CD4-positive, alpha-beta T cell treated with Interleukin-1 beta for 1 hour (primary cell): ENCODE results near the gene ANGPTL5.
A peak's percentile ranks its signal among the peaks of the same experiment; 100 is the strongest.
"Not testable (repeated sequence)": the region's sequence is repeated elsewhere in the genome, so short reads cannot be mapped to it uniquely, and the experiment has no call there.

Experiments used
- DNase-seq, 2 donors: peaks; one replicate each; pipeline ENCODE4 v3.0.0-alpha.2; 2020 to 2022

The ANGPTL5 gene

DNA sequence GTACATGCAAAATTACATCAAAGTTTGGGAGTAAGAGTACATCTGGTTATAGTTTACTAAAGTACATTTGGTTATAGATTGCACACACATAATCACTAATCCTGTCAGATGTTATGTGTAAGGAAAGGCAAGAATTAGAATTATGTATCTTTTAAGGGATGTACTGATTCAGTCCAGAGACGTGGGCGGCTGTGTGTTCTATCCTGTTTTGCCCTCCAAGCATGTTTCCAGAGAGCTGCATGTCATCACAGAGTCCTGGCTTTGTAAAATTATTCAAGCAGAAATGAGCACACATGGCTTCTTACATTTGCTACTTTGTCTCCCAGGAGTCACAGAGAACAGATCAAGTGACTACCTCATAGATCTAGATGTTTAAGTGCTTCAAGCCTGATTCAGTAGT lies 34.7 kb downstream of the ANGPTL5 start:
- no peak for DNase-seq

DNA sequence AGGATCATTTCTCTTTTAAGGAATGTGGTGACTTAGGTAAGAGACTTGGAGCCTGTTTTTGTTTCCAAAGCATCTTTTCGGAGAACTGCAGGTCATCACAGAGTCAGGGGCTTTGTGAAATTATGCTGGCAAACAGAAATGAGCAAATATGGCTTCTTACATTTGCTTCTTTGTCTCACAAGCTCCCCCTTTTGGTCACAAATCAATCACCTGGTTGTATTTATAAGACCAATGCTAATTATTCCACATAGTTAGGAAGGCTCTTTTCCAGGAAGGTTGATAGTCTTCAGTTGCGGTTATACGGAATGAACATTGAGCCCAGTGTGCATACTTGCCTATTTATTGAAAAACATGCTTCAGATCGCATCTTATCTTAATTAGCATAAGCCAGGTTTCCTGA lies 36.1 kb downstream of the ANGPTL5 start:
- no peak for DNase-seq

DNA sequence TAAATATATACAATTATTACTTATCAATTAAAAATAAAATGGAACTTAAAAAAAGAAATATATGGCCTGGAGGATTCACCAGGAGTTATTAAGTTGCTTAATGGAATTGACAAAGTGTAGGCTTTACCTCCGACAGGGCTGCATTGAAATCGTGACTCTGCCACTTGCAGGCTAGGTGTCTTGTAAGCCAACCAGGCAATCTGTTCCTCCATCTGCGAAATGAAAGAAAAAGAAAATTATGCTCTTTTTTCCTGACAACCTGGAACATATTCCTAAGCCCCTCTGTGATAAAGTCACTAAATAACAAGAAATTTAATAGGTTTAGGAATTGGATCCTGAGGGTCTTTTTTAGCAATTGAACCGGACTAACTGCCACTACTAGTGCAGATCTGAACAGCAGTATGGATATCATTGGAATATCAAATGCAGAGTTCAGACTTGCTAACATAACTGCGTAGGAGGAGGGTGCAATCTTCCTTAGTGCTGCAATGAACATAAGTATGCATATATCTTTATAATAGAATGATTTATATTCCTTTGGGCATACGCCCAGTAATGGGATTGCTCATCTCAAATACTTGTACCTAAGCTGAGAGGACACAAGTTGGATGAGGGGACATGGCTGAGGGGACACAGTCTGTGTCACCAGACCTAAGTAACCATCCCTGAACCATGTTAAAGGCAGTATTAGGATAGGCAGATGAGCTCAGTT lies 44.0 kb downstream of the ANGPTL5 start:
- no peak for DNase-seq

DNA sequence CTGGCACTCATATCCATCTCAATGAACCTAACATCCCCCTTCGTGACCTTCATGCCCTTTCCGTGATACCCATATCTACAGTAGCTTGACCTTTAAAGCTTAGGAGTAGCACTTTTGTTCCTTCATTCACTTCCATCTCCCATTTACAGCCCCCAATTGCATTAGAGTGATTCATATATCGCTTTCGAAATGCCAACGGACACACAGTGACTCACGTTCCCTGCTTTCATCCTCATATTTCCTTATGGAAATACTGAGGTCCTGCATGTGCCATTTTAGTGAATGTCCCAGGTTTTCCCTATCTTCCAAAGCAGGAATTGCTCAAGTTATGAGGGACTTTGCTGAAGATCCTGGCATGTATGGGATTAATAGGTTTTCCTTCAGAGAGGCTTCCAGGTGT lies 45.8 kb downstream of the ANGPTL5 start:
- no peak for DNase-seq

DNA sequence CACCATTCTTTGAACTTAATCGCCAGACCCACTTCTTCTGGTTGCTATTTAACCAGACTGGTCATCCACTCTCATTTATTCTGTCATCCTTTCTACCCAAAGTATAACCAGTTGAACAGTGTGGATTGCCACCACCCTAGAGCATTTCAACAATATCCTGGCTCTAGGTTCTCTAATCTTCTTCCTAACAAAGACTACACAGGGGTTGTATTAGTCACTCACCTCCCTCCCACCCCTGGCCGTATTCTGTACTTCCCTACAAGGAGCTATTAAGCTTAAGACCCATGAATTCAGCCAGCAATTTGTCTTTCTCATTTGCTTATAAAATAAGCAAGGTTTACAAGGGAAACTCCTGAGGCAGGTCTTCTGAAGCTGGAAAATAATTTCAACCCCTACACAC lies 48.4 kb downstream of the ANGPTL5 start:
- no peak for DNase-seq

DNA sequence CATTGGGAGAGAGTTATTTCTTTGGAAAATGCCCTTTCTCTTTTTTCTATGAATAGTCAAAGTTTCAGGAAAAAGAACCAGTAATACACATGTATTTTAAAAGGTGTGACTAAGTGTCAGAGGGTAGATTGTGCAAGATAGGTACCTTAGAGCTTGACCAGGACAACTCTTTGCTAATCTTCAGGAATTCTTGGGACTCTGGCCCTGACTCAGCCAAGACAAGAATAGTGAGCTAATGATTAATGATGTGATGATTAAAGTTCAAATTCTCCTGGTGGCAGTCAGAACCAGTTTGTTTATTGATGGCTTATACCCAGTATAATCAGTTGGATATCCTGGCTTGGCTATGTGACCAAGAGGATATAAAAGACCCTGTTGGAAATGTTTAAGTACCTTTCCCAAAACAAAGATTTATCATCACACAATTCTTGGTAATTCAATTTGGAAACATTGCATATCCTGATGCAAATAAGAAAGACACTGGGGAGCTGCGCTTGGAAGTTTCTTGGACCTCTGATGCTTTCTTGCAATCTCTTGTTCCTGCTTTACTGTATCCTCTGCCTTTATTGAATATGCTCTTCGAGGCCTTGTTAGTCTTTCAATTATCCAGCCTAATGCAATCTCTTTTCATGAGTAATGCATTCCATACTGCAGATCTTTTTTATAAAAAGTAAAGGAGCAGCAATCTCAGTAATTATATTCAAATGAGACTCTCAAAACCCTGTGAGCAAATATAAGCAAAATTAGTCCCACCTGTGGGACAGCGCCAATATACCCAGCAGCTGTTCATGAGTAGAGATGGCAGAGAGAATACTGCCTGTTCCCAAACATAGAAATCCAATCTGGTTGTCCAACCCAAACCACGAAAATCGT lies 49.5 kb downstream of the ANGPTL5 start:
- no peak for DNase-seq

DNA sequence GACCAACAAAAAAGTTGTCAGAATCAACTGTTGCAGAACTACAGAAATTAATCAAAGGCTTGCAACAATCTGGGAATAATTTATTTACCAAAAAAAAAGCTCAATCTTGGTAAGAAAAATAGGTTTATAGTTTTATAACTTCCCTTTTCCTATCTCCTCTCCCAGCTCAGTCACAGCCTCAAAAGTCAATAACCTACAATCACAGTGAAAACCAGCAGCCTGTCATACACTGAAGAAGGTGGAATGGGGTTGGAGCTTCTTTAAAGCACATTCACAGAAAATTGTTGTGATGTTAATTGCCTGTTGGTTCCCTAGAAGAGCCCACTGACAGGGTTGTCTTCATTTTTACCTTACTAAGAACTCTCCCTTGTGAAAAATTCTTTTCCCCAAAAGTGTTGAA lies 52.2 kb downstream of the ANGPTL5 start:
- no peak for DNase-seq

DNA sequence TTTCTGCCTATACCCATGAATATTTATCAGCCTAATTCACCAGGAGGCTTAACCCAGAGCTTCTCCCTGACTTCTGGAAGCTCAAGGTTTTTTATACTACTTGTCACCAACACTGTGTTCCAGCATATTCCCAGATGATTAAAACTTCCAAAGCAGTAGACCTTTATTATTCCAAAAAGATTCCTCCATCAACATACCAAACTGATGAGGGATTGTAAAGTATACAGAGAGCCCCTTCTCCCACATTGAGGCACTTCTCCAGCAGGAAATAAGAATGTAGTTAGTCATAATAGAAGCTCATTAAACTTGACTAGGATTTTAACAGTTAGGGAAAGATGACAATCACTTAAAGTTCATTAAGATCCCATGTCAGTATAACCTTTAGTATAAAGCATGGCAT lies 53.0 kb downstream of the ANGPTL5 start:
- DNase-seq: no peak

DNA sequence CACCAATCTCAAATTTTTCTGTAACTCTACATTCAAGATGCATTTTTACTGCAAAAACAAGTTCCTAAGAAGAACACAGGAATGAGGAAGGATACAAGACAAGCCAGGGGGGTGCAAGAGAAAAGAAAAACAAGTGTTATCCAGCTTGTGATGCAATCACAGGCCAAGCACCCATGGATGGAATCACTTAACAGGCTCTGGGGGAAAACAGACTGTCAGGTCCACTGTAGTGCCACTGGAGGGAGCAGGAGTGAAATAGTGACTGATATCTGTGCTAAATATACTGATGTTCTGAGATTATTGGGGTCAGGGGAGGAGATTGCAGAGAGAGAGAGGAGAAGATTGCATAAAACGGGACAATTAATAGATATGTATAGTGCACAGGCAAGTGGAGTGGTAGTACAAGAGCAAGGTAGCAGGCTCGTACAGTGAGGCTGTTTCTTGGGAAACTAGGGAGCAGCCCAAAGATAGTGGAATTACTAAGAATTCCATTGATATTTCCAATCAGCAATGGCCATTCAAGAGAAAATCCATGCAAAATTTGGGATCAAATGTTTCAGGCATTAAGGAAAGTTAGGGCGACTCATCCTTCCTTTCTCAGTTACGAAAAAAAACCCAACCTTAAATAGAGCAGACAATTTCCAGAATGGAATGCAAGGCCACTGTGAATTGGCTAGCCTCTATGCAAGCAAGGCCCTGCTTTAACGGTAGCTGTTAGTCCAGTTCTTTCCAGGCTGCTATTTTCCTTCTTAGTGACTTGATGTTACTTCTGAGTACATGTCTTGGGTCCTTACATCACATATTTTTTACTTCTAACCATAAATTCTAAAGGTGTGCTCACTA lies 53.7 kb downstream of the ANGPTL5 start:
- no peak for DNase-seq

DNA sequence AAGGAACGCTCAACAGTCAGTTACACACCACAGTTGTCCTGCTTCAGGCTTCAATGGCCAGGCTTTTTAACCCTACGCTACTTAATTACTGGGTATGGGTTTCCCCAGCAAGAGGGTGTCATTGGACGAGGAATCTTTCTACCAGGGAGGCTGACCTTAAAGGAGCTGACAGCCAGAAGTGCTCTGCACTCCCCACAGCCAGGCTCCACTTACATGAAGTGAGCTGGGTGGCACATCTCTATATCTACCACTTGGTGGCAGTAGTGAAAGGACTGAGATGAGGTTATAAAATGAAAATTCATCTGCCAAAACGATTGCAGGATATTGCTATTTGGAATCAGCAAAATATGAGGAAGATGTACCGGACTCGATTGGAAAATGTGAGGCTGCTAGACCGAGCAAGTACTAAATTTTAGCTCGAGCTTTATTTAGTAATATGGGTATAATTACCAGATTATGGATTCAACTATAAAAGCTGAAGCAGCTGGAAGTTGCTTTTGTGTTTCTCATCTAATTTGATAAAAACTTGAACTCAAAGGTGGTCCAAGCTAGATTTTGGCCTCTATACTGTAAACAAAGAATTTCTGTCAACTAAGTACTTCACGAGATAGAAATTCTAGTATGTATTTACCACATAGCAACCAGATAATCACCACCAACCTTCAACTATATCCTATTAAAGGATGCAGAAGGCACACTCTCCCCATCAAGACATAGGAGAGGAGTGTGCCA lies 55.5 kb downstream of the ANGPTL5 start:
- peak; percentile 4 to 42 for DNase-seq

DNA sequence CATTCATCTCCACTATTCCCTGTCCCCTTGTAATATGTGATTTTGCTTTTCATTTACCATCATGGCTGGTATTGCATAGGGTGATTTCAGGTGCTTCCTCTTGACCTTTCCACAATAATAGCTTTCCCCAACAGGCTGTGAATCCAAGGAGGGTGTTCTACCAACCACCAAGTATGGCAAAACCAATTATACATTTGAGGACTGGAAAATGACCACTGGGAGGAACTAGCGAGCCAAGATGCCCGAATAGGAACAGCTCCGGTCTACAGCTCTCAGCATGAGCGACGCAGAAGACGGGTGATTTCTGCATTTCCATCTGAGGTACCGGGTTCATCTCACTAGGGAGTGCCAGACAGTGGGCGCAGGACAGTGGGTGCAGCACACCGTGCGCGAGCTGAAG lies 64.1 kb downstream of the ANGPTL5 start:
- DNase-seq: not testable (repeated sequence)

DNA sequence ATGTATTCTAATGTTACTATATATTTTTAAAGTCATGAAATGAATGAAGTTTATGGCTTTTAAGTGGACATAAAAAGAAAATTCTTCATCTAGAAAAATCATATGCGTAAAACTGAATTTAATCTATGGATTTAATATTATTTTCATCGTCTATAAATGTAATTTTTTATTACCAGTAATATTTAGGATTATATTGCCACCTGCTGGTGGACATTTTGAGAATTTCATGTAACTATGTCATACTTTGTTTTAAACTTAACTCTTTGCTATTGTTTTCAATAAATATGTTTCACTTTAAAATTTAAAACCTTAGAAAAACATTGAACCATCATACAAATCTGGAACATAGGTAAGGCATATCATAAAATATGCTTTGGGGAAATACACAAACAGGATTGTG lies 68.1 kb downstream of the ANGPTL5 start:
- DNase-seq: no peak

DNA sequence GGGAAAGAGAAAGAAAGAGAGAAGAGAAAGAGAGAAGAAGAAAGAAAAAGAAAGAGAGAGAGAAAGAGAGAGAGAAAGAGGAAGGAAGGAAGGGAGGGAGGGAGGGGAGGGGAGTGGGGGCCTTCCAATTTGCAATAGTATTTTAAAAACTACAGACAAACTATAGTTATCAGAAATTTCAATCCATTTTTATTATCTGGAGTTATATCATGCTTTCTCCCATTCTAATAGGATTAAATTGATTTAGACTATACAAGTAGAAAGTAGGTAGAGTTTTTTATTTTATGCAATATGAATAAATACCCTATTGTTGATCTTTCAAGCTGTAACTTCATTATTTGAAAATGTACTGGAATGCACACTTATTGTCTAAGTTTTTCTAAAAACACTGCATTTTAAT lies 71.7 kb downstream of the ANGPTL5 start:
- DNase-seq: no peak

DNA sequence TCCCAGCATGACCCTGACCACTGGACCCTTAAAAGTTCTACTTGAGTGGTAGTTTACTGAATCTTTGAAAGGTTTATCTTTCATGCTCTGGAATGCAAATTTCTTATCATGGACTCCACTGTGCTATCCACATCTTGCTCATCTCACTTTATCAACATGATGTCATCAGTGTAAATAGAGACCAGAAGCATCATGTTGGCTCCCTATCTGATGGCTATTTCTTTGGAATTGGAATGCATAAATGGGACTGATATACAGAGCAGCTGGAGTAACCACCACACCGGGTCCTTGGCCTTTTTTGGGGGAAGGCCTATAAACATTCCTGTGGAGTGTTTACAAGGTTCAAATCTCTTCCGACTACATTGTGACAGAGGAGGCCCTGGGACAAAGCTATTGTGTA lies 75.6 kb downstream of the ANGPTL5 start:
- no peak for DNase-seq
